GM12891 (cell line): Measurements from ENCODE around the gene RRAD.

Experiments used
- DNase-seq: peaks from one replicate; pipeline ENCODE4 v3.0.0; 2011; ENCODE audit warnings: low spot score; ENCODE audit not compliant: insufficient read length
- FAIRE-seq: peaks from 2 replicates; lab custom pipeline; 2011; peaks lifted over from hg19 to GRCh38; lab: Jason Lieb, UNC
- PAX5 ChIP-seq: IDR thresholded peaks from 2 replicates; pipeline ENCODE4 v1.6.1; 2011; ENCODE audit warnings: low read length, moderate library complexity, mild to moderate bottlenecking; ENCODE audit not compliant: insufficient read depth, severe bottlenecking
- POLR2A ChIP-seq: IDR thresholded peaks from 2 replicates; pipeline ENCODE4 v1.6.1; 2011; ENCODE audit warnings: low read depth, low read length, control low read depth
- POLR2AphosphoS5 ChIP-seq: IDR thresholded peaks from 2 replicates; pipeline ENCODE4 v1.6.1; 2011; ENCODE audit warnings: low read depth, low read length, control low read depth
- POU2F2 ChIP-seq: IDR thresholded peaks from 2 replicates; pipeline ENCODE4 v1.6.1; 2011; ENCODE audit warnings: low read depth, mild to moderate bottlenecking, control low read depth, low read length, moderate library complexity
- SPI1 ChIP-seq: IDR thresholded peaks from 2 replicates; pipeline ENCODE4 v1.6.1; 2011; ENCODE audit warnings: low read depth, low read length, control low read depth
- TAF1 ChIP-seq: IDR thresholded peaks from 2 replicates; pipeline ENCODE4 v1.6.1; 2011; ENCODE audit warnings: low read depth, low read length, control low read depth

RRAD gene

DNA sequence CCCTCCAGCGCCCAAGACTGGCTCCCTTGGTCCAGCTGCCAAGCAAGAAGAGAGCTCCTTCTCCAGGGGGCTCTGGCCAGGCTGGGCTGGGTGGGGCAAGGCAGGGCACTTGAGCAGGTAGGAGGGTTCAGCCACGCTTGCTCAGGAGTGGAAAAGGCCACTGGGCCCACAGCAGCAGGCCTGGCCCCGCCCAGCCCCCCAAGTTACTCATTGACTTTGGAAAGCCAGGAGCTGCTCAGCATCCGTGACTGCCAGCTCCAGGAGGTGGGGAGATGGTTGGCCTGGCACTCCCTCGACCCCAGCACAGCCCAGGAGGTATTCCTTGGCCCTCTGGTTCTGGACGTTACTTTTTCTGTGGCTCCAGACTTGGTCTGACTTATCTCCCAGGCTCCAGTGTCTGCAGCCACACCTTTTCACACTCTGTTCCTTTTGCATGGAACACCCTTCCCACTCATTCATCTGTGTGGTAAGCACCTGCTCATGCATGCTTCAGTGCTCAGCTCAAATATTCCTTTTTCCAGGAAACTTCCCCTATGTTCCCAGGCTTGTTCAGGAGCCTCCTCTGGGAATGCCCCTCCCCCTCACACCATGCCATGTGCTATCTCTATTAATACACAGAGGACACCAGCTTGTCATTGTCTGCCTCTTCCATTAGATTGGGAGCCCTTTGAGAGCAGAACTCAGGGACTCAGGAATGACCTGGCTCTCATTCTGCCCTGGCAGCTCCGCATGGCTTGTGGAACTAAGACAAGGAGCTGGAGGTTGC, 6.3 kb downstream of the RRAD start, which contains the start of gene CDH16:
Gene CDH16 (minus strand): TSS at position 83 of the 766 bp plus-strand sequence. CDS start 820 bp downstream, outside the sequence.
- no peak for FAIRE-seq
- DNase-seq, result no peak
- no peak for TF ChIP-seq POLR2A
- TF ChIP-seq SPI1, result no peak
- TF ChIP-seq PAX5, result no peak
- no peak for TF ChIP-seq POU2F2
- TF ChIP-seq TAF1, result no peak
- no peak for TF ChIP-seq POLR2AphosphoS5

DNA sequence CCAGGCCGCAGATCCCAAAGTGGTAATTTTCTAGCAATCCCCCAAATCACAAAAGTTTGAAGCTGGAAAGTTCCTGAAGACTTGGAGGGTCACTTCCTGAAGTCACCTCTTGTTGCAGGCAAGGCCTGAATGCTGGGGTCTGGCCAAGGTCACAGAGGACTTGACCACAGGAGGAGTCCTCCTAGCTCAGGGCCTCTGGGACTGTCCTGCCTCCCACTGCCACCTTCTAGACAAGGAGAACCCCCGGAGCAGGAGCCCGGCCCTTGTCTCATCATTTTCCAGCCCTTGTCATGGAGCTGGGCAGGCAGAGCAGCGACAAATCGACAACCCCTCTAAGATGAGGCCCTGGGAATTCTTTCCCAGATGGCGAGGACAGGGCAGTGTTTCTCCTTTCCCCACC, 7.0 kb downstream of the RRAD start:
- FAIRE-seq, result no peak
- no peak for DNase-seq
- no peak for TF ChIP-seq POU2F2
- no peak for TF ChIP-seq POLR2A
- no peak for TF ChIP-seq PAX5
- no peak for TF ChIP-seq TAF1
- TF ChIP-seq SPI1, result no peak
- no peak for TF ChIP-seq POLR2AphosphoS5

DNA sequence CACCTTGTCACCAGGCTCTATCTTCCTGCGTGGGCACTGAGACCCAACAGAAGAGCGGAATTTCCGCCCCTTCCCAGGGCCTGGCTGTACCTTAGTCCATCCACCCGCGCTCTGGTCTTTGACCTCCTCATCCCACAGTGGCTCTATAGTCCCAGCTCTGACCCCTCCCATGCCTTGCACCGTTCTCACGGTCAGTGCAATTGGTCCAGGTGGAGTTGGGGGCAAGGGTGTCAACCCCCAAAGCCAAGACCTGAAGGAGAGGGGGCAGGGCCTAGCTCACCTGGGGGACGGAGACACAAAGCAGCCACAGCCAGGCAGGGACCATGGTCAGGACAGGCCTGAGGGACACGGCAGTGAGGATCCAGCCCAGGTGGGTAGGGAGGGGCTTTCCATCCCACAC, 7.6 kb downstream of the RRAD start:
- FAIRE-seq (no peak), DNase-seq (no peak)
- TF ChIP-seq POLR2AphosphoS5, result no peak
- no peak for TF ChIP-seq SPI1
- no peak for TF ChIP-seq PAX5
- no peak for TF ChIP-seq POU2F2
- TF ChIP-seq POLR2A, result no peak
- TF ChIP-seq TAF1, result no peak

GRCh38 chr16:66916518-66916917, 8.8 kb downstream of the RRAD start:
- TF ChIP-seq PAX5 (no peak), POLR2A (no peak), POLR2AphosphoS5 (no peak), TAF1 (no peak), SPI1 (no peak), POU2F2 (no peak)
- FAIRE-seq, result no peak
- no peak for DNase-seq

DNA sequence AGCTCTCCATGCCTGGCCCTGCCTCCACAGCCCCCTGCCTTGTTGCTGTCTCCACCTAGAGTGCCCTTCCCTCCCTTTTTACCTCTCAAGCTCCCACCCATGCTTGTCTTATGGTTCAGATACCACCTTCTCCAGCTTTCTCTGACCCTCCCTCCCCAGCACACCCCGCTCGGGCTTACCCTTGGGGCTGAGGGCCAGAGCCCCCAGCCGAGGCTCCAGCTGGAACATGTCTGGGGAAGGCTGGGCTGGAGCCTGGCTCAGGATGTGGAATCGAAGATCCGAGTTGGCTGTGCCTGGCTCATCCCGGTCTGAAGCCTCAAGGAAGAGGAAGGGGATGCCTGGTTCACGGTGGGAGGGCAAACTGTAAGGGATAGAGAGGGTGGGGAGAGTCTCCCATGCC, 10.3 kb downstream of the RRAD start:
- no peak for TF ChIP-seq POLR2AphosphoS5
- no peak for TF ChIP-seq POU2F2
- TF ChIP-seq PAX5, result no peak
- no peak for TF ChIP-seq SPI1
- DNase-seq (no peak), FAIRE-seq (no peak)

- DNase-seq (no peak), FAIRE-seq (no peak)
- TF ChIP-seq POLR2AphosphoS5, result no peak
- no peak for TF ChIP-seq TAF1
- no peak for TF ChIP-seq POU2F2
- no peak for TF ChIP-seq POLR2A
- TF ChIP-seq SPI1, result no peak
- no peak for TF ChIP-seq PAX5
These were observed 10.8 kb downstream of the RRAD start for GRCh38 chr16:66914541-66914940.

DNA sequence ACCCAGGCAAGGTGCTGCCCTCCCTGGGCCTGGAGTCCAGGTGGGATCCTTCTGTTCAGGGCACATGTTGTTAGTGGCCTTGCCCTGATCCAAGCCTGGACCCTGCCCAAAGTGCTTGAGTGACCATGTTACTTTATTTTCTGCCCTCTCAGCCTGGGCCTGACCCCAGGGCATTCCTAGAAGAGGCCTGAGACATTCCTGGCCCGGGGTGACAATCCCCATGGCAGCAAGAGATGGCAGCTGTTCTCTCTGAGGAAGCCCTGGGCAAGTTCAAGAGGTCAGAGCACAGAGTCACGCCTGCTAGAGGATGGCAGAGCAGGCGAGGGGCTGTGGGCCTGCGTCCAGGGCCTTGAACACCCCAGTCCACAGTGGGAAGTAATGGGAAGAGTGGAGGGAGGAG, 11.6 kb downstream of the RRAD start:
- FAIRE-seq (no peak), DNase-seq (no peak)
- TF ChIP-seq POU2F2 (no peak), POLR2AphosphoS5 (no peak), POLR2A (no peak), TAF1 (no peak), SPI1 (no peak), PAX5 (no peak)

DNA sequence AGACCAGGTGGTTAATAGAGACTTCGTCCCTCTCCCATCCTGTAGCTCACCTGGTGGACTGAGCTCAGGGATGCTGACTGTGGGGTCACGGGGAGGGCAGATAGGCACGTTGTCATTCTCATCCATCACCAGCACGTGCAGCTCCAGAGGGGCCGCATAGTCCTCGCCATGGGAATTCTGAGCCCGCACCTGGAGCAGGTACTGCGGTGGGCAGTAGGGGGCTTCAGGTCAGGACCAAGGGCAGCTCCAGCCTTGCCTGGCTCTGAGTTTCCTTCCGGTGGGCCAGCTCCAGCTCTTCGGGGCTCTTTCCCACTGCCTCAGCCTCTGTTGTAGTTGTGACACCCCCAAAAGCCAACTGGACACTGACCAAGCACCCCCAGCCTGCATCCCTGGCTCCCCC, 12.3 kb downstream of the RRAD start:
- DNase-seq, result no peak
- FAIRE-seq, result no peak
- TF ChIP-seq POLR2AphosphoS5, result no peak
- TF ChIP-seq POLR2A, result no peak

- TF ChIP-seq POLR2AphosphoS5, result no peak
- no peak for TF ChIP-seq SPI1
- DNase-seq (no peak), FAIRE-seq (no peak)
These were observed 13.5 kb downstream of the RRAD start for GRCh38 chr16:66911801-66912200.

GRCh38 chr16:66911112-66911511, 14.2 kb downstream of the RRAD start:
- TF ChIP-seq POLR2A (no peak), POLR2AphosphoS5 (no peak), PAX5 (no peak), TAF1 (no peak), SPI1 (no peak), POU2F2 (no peak)
- no peak for DNase-seq
- FAIRE-seq, result no peak
